Endodermal cell (in vitro differentiated cells): ENCODE results near the gene VN1R4. TPM values are rescaled to one million over a fixed set of nuclear protein-coding genes. Genes with fewer than 3 reads are reported as not detected.

Experiments used
- DNase-seq: peaks from one replicate; pipeline ENCODE4 v3.0.0-alpha.2; 2017
- H3K27ac ChIP-seq: 2 replicates; pipeline ENCODE4 v1.5.1; 2013; ENCODE audit warnings: mild to moderate bottlenecking, low read depth, low read length, moderate library complexity
- H3K27me3 ChIP-seq: 2 replicates; pipeline ENCODE4 v1.6.1; 2013; ENCODE audit warnings: mild to moderate bottlenecking, low read length, moderate library complexity; ENCODE audit not compliant: insufficient read depth, control insufficient read depth, poor library complexity, severe bottlenecking
- H3K36me3 ChIP-seq: 2 replicates; pipeline ENCODE4 v1.7.0; 2013; ENCODE audit warnings: mild to moderate bottlenecking, low read length, moderate library complexity; ENCODE audit not compliant: control insufficient read depth, insufficient read depth
- H3K4me1 ChIP-seq: one replicate; pipeline ENCODE4 v1.7.0; 2013; ENCODE audit warnings: low read length; ENCODE audit not compliant: control insufficient read depth, insufficient read depth
- H3K4me3 ChIP-seq: 2 replicates; pipeline ENCODE4 v1.5.1; 2013; ENCODE audit warnings: mild to moderate bottlenecking, low read length, moderate library complexity
- H3K9ac ChIP-seq: 2 replicates; pipeline ENCODE4 v1.6.1; 2013; ENCODE audit warnings: mild to moderate bottlenecking, low read length, moderate library complexity; ENCODE audit not compliant: poor library complexity, severe bottlenecking; ENCODE audit errors: extremely low read depth
- H3K9me3 ChIP-seq: 2 replicates; pipeline ENCODE4 v1.6.1; 2013; ENCODE audit warnings: mild to moderate bottlenecking, low read length, moderate library complexity; ENCODE audit not compliant: control insufficient read depth
- H3K27ac Mint-ChIP-seq: 2 replicates; pipeline ENCODE4 v1.8.0; 2020; ENCODE audit warnings: mixed read lengths
- H3K27me3 Mint-ChIP-seq: 2 replicates; pipeline ENCODE4 v1.8.0; 2021; ENCODE audit warnings: mild to moderate bottlenecking, mixed read lengths; ENCODE audit not compliant: insufficient read depth
- H3K36me3 Mint-ChIP-seq: 2 replicates; pipeline ENCODE4 v1.8.0; 2020; ENCODE audit warnings: low read depth, mixed read lengths
- H3K4me1 Mint-ChIP-seq: 2 replicates; pipeline ENCODE4 v1.8.0; 2020; ENCODE audit warnings: mixed read lengths
- H3K4me3 Mint-ChIP-seq: 2 replicates; pipeline ENCODE4 v1.8.0; 2020; ENCODE audit warnings: mild to moderate bottlenecking, moderate library complexity, mixed read lengths
- H3K9me3 Mint-ChIP-seq: 2 replicates; pipeline ENCODE4 v1.8.0; 2020; ENCODE audit warnings: mild to moderate bottlenecking, mixed read lengths
- CTCF ChIP-seq: fragments of 200-600 bp; sonication (generic); conservative IDR thresholded peaks from 2 replicates; pipeline ENCODE4 v1.5.0; 2021; ENCODE audit warnings: antibody characterized with exemption, mild to moderate bottlenecking
- WGBS, 2 experiments: methylation state at CpG; one replicate each; pipeline versions ENCODE4 v1.1.5 to v1.1.7; 2013; ENCODE audit warnings: missing lambda C conversion rate in 2 of 2, mixed read lengths in 1 of 2; ENCODE audit not compliant: insufficient coverage in 1 of 2, insufficient read length in 1 of 2; 5-methylcytosine and 5-hydroxymethylcytosine counted together
- total RNA-seq, 2 donors: library from RNA; stranded (reverse); fragmentation: NEBNext Ultra II Directional in 1 of 2; extraction: Animal tissue kit (Norgen Biotek cat#: 25700) in 1 of 2; gene quantifications; 2 replicates in 1 of 2; 3 replicates in 1 of 2; pipeline ENCODE4 v1.2.1, GENCODE V29; 2021

Gene VN1R4
- total RNA-seq, 2 donors from 2014 or later: not detected

- H3K36me3 ChIP-seq: peaks cover 35% of the 10 kb centered on the region
- no peaks in the 10 kb centered on the region for H3K4me1 ChIP-seq
- peak within 1 kb of the TSS; percentile 90 for H3K4me3 ChIP-seq
- Mint-ChIP-seq H3K27me3 (no peaks in the 10 kb centered on the region), H3K27ac (peak within 1 kb of the TSS; percentile 96), H3K4me1 (peaks cover 5% of the 10 kb centered on the region), H3K4me3 (peak within 1 kb of the TSS; percentile 98), H3K36me3 (peaks cover 41% of the 10 kb centered on the region), H3K9me3 (peaks cover 68% of the 10 kb centered on the region)
- H3K27me3 ChIP-seq: no peaks in the 10 kb centered on the region
- 16 to 28% methylated on average over 47 to 72 of the region's 72 CpGs for WGBS, 2 experiments
- H3K27ac ChIP-seq: no peak within 1 kb of the TSS
- TF ChIP-seq CTCF: no peak
- H3K9ac ChIP-seq: peak within 1 kb of the TSS; percentile 70
- peak; percentile 96 for DNase-seq
- peaks cover 54% of the 10 kb centered on the region for H3K9me3 ChIP-seq
Observed at GRCh38 chr19:53254411-53255341, 12.8 kb downstream of the VN1R4 start, which contains the start of gene ZNF677. ZNF677 (minus strand) TSS chr19:53254873; CDS start chr19:53251550, 3,323 bp downstream.

- peaks cover 98% of the 10 kb centered on the region for H3K36me3 Mint-ChIP-seq
- H3K4me1 Mint-ChIP-seq: no peaks in the 10 kb centered on the region
- no peak overlapping the region for H3K4me3 Mint-ChIP-seq
- no peak overlapping the region for H3K27ac ChIP-seq
- no peak overlapping the region for H3K27ac Mint-ChIP-seq
- no peak for TF ChIP-seq CTCF
- no peak for DNase-seq
- H3K4me3 ChIP-seq: no peak overlapping the region
- no peaks in the 10 kb centered on the region for H3K27me3 ChIP-seq
- H3K9me3 Mint-ChIP-seq: peaks cover 92% of the 10 kb centered on the region
- peaks cover 95% of the 10 kb centered on the region for H3K9me3 ChIP-seq
- H3K36me3 ChIP-seq: peaks cover 88% of the 10 kb centered on the region
- H3K4me1 ChIP-seq: no peaks in the 10 kb centered on the region
- no CpG with 5 or more reads among the region's 1 CpG for WGBS, 2 experiments
- no peak overlapping the region for H3K9ac ChIP-seq
- no peaks in the 10 kb centered on the region for H3K27me3 Mint-ChIP-seq
Observed at GRCh38 chr19:53246498-53246897, 21.0 kb downstream of the VN1R4 start.

DNA sequence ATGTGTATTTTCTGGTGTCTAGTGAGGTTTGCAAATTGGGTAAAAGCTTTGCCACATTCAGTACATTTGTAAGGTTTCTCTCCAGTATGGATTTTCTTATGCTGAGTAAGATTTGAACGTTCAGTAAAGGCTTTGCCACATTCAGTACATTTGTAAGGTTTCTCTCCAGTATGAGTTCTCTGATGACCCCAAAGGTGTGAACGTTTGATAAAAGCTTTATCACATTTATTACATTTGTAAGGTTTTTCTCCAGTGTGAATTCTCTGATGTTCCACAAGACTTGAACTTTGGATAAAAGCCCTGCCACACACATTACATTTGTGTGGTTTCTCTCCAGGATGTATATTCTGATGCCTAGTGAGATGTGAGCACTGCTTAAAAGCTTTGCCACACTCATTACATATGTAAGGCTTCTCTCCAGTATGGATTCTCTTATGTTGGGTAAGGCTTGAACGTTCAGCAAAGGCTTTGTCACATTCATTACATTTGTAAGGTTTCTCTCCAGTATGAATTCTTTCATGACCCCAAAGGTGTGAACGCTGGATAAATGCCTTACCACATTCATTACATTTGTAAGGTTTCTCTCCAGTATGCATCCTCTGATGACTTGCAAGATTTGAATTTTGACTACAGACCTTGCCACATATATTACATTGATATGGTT is 30.3 kb downstream of the VN1R4 start:
- H3K4me1 ChIP-seq: no peaks in the 10 kb centered on the region
- H3K36me3 ChIP-seq: peaks cover 55% of the 10 kb centered on the region
- H3K27ac ChIP-seq: no peak overlapping the region
- no peak overlapping the region for H3K9ac ChIP-seq
- H3K27me3 Mint-ChIP-seq: no peaks in the 10 kb centered on the region
- no peaks in the 10 kb centered on the region for H3K27me3 ChIP-seq
- no peak for DNase-seq
- H3K4me1 Mint-ChIP-seq: no peaks in the 10 kb centered on the region
- peaks cover 71% of the 10 kb centered on the region for H3K36me3 Mint-ChIP-seq
- peaks cover 95% of the 10 kb centered on the region for H3K9me3 Mint-ChIP-seq
- no peak overlapping the region for H3K27ac Mint-ChIP-seq
- TF ChIP-seq CTCF: no peak
- peaks cover 97% of the 10 kb centered on the region for H3K9me3 ChIP-seq
- WGBS, 2 experiments: 78 to 91% methylated on average over 2 to 4 of the region's 4 CpGs
- no peak overlapping the region for H3K4me3 Mint-ChIP-seq
- peak overlapping the region; percentile 61 for H3K4me3 ChIP-seq
